Embryonic facial prominence (tissue), 1 donor: Measurements from ENCODE around the gene PDS5B.

Experiments
- DNase-seq: peaks from one replicate; pipeline ENCODE4 v3.0.0-alpha.2; 2016; ENCODE audit errors: extremely low spot score

The PDS5B gene

GRCh38 chr13:32590266-32590665 lies 4.0 kb downstream of the PDS5B start:
- no peak for DNase-seq

DNA sequence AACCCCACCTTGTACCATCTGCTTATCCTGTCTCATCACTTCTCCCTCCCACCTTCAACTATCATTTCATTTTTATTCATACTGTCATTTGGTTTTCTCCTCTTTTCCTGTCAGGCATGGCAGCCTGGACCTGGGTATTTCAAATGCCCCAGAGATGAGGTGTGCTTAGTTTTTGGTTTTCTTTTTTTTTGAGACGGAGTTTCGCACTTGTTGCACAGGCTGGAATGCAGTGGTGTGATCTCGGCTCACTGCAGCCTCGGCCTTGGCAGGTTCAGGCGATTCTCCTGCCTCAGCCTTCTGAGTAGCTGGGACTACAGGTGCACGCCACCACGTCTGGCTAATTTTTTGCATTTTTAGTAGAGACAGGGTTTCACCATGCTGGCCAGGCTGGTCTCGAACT lies 5.8 kb downstream of the PDS5B start:
- no peak for DNase-seq

DNA sequence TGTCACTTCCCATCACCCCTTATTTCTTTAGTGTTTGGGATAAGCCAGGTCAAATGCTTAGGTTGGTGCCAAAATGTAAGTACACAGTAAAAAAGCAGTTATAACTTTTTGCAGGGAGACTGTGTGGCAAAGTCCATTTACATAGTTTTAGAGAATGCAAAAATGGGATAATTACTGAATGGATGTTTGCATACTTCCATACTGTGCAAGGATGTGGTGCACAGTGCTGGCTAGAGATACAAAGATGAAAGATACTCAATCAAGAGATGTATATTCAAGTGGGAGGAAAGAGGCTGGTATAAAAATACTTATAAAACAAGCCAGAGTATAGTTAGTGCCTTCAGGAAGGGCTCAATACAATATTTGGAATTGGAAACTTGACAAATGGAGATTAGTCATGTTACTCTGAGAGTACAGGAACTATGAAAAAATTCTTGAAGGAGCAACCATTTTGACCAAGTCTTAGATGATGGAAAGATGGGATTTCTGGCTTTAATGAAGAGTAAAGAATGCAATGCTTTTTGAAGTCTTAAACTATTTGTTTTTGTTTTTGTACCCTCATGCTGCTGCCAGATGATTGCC lies 8.0 kb downstream of the PDS5B start:
- DNase-seq: no peak

DNA sequence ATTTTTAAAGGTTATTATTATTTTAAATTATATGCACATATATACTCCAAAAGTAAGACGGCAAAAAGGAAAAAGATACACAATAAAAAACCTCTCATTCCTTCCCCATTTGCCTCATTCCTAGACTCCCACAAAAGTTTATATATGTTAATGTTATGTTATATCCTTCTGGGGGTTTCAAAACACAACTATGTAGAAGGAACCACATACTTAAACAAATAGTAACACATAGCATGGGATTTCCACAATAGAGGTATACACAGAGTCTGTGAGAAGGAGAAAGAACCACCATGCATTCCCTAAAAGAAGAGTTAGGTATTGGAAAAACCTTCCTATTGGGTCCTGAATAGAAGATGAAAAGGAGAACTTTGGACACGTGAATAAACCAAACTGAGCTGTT lies 9.1 kb downstream of the PDS5B start:
- no peak for DNase-seq

DNA sequence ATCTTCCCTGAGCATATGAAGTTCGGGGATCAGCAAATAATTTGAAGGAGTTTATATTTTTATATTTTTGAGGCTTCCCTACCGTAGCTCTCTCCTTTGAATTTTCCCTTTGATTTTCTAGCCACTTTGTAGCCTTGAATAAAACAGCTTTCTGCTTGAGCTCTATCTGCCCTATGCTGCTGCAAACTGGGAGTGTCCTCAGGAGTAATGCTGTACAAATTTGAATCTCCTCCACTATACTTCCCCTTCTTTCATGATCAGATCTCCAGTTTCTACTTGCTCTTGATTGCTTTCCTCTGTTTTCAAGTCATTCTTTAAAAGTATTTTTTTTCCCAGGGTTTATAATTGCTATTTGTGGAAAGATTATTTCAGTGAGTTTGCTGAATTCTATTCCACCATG lies 14.6 kb downstream of the PDS5B start:
- DNase-seq: no peak

- DNase-seq: no peak
Measured at GRCh38 chr13:32609428-32609827, 23.2 kb downstream of the PDS5B start.

DNA sequence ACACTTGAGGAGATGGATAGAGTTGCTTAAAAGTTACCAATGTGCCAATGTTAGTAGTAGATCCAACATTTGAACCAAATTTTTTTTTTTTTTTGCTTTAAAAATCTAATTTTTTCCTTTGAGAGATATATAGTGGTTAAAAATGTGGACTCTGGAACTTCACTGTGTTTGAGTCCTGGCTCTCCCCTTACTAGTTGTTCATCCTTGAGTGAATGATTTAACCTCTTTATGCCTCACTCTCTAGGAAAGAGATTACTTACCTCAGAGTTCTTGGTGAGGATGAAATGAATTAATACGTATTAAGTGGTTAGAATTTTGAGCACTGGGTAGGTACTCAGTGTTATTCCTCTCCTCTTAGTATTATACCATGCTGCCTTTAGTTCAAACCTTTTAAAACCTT lies 24.3 kb downstream of the PDS5B start:
- DNase-seq: no peak

DNA sequence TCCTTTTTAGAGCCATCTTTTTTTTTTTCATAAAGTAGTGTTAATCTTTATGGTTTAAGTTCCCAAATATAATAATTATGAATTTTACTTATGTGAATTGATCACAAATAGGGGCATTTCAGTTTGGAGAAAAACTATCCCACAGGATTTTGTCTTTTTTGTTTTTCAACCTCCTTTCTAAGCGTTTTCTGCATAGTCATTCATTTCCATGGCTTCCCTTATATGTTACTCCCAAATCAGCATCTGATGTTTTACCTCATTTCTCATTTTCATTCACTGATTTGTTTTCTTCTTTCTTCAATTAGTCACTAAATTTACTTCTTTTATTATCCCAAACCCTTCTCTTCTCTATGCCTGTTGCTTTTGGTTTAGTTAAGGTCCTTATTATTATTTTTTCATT lies 24.7 kb downstream of the PDS5B start:
- DNase-seq: no peak

- no peak for DNase-seq
Measured at GRCh38 chr13:32616883-32617511, 30.7 kb downstream of the PDS5B start.

GRCh38 chr13:32622827-32623226 lies 36.6 kb downstream of the PDS5B start:
- no peak for DNase-seq

DNA sequence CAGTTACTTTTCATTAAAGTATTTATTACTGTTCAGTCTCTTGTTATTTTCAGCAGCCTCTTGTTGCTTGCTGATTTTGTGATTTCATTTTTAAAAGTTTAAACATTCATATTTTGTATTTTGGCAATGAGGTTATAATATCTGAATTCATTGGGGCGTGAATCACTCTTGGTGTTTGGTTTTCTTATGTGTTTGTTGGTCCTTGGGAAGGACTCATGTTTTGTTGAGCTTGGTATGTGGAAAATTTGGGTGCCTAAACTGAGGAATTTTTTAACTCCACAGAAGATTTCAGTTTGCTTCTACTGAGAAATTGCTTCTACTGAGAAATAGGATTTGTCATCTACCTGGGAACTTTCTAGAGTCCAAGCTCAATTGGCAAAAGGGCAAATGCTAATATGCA lies 38.2 kb downstream of the PDS5B start:
- no peak for DNase-seq

GRCh38 chr13:32627793-32628192 lies 41.5 kb downstream of the PDS5B start:
- no peak for DNase-seq

DNA sequence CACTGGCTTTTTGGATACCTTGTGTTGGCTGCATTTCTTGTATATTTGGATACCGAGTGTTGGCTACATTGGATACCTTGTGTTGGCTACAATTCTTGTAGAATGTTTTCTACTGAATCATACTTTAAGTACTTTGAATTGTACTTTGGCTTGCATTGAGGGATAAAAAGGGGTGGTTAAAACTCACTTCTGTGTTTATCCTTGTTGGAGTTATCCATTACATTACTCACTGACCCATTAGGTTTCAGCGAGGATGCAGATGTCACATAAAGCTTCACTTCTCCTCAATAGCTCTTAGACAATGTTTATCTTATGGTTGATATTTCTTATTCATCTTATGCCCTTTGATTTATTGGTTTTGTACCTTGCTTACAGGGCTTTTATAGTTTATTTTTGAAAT lies 43.1 kb downstream of the PDS5B start:
- no peak for DNase-seq

- no peak for DNase-seq
Measured at GRCh38 chr13:32629866-32630265, 43.6 kb downstream of the PDS5B start.

DNA sequence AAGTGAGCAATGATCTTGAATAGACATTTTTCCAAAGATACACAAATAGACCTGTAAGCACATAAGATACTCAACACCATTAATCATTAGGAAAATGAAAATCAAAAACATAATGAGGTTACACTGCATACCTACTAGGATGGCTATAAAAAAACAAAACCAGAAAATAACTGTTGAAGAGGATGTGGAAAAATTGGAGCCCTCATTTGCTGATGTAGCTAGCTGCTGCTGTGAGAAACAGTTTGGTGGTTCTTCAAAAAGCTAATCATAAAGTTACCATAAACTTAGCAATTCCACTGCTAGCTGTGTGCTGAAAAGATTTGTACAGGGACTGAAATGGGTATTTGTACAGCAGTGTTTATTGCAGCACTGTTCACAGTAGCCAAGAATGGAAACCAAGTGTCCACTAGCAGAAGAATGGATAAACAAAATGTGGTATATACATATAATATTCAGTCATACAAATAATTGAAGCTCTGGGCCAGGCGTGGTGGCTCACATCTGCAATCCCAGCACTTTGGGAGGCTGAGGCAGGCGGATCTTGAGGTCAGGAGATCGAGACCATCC lies 46.2 kb downstream of the PDS5B start:
- DNase-seq: no peak

- no peak for DNase-seq
Measured at GRCh38 chr13:32636711-32637110, 50.5 kb downstream of the PDS5B start.

- no peak for DNase-seq
Measured at GRCh38 chr13:32638739-32639138, 52.5 kb downstream of the PDS5B start.

DNA sequence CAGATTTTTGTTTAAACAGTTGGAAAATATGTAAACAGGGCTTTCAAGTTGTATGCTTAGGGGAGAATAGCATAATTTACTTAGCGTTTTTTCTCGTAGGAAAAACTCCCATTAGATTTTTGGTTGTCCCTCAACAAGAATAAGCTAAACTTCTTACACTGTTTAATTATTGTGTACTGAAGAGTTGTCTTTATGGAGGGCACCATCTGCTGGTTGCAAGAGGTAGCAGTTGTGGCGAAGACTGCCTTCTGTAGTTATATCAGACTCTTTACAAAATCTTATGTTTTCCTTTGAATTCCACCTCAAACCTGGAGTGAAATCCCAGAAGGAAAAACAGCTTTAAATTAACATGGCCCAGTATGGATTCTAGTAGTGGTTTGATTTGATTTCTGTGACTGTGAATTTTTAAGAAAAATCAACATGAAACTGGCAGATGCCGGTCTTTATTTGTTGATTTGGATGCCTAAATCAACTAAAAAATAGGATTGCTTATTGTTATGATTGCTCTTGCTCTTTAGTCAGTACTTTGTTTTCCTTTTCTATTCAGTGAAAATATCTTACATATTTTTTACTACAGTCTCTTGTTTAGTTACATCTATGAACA lies 53.4 kb downstream of the PDS5B start:
- DNase-seq: no peak

GRCh38 chr13:32642316-32642715 lies 56.1 kb downstream of the PDS5B start:
- DNase-seq: no peak

GRCh38 chr13:32642858-32643257 lies 56.6 kb downstream of the PDS5B start:
- DNase-seq: no peak

DNA sequence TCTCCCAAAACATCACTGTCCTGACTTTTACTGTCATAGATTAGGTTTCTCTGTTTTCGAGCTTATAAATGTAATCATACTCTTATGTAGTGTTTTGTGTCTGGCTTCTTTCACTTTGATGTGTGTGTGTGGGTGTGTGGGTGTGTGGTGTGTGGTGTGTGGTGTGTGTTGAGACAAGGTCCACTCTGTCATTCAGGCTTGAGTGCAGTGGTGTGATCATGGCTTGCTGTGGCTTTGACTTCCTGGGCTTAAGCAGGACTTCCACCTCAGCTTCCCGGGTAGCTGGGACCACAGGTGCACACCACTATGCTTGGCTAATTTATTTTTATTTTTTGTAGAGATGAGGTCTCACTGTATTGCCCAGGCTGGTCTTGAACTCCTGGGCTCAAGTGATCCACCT lies 59.6 kb downstream of the PDS5B start:
- DNase-seq: no peak

DNA sequence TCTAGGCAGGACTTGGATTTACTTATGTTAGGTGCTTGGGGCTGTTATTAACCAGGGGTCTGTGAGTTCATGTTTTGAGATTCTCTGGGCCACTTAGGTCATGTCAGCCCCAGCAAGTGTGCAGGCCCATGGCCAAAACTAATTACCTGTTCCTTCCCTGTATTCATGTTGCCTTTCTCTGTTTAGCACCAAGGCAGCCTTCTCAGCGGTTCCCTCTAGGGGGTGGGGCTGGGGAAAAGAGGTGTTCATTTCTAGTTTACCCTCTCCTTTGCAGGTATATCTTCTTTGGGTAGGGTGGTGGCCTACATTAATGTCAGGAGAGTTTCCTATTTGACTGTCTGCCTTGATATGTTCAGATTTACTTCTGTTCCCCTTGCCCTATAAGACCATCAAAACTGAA lies 61.7 kb downstream of the PDS5B start:
- no peak for DNase-seq

DNA sequence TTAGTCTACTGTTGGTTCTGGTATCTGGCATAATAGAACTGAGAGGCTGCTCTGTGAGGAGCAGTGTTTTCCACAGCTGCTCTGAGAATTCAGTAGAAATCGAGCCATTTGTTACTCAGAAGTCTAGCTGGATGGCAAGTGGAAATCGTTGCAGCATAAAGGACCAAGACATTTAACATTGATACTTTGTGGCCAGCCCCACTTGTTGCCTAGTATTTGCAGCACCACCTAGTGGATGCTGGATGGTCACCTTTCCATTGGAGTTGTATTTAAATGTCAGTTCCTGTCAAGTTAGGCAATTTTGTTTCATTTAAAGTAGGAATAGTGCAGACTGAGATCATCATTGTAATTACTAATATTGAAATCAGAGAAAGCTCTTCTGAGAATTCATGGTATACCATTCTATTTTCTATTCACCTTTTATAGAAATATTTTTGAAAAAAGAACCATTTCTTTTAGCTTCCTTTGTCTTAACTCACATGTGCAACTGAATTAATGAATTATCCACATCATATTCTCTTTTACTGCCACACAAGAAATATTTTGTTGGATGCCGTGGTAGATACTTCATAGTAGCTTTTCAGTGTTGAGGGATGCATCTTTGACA lies 64.6 kb downstream of the PDS5B start:
- no peak for DNase-seq
